GM19238 (cell line): ENCODE measurements around the gene ATR.
A peak's percentile ranks its signal among the peaks of the same experiment; 100 is the strongest.
"Not testable (repeated sequence)": the region's sequence is repeated elsewhere in the genome, so short reads cannot be mapped to it uniquely, and the experiment has no call there.

Experiments used
- DNase-seq: peaks from one replicate; pipeline ENCODE4 v3.0.0; 2011; ENCODE audit warnings: low spot score; ENCODE audit not compliant: insufficient read length

Gene ATR

DNA sequence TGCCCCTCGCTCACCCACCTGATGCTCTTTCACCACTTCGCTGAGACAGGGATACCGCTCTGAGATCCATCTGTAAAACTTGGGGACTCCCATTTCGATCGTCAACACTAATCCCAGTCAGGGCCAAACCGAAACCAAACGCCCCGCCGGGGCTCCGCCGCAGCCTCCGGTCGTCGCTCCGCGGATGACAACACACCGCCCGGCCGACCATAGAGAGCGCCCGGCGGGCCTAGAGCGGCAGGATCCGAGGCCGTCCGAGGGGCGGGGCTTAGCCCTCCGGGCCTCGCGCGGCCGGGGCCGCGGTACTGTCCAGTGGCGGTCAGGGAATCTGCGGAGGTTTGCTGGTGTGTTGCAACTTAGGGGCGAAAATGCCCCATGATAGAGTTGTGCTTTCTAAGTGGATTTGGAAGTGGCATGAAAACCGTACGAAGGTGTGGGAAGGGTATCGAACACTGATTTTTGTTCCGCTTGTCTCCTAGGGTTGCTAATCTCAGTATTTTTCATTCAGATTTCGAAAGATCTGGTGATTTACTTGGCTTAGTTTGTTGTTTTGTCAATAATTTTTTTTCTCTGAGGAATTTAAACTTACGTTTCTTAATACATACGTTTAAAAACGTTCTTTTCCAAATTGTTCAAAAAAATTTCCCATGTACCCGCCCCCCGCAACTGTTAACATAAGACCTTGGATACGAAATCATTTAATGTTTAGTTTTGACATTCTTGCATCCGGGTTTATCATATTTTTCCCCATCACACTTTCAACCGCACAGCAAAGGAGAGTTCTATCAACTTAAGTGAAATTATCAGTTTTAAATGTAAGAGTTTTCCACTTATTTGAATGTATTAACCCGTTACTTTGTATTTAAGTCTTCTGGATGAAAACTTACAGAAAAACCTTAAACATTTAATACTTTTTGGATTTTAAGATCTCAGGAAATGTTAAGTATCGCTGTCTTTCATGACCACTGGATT is 130.4 kb downstream of the ATR start, which contains the start of gene XRN1:
TSS of gene XRN1 (minus strand) at position 186 of the 972 bp plus-strand sequence. CDS start at position 93, 93 bp downstream.
- peak; percentile 97 for DNase-seq

DNA sequence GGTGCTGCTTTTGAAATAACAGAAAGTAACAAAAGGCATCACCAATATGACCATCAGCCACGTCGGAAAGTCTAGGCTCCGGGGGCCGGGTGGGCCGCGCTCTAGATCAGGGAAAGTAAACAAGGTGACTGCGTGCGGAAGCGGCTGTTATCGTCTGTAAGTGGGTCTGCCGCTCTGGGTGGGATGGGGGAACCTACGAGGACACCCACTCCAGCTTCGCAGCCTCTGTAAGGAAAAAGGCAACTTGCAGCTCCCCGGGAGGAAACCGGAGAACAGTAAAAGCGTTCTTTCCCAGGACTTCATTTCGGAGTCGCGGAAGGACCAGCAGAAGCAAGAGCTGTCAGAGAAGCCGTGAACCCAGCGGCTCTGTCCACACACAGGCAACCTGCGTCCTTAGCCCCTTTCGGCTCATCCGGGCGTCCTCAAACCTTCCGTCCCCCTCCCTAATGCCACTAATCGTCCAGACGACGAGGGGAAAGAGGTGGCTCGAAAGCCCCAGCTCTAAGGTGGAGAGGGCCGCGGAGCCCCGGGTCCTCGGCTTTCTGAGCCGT is 131.2 kb downstream of the ATR start:
- no peak for DNase-seq

DNA sequence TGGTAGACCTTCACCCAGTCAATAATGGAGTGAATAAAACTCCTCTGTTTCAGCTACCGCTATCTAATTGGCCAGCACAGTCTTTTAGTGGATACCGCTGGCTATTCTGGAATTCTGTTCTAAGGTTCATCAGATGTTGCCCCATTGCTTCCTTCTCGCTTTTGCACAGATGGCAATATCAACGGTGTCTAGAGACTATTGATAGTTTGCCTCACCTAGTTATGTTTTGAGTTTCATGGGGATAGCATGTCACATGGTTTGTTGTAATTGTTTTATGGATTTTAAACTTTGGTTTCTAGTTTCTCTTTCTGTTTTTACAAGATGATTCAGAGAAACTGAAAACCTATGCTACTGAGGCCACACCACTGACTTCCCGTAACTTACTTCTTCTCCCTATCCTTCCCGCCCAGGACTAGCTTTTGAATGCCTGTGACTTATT is 132.7 kb downstream of the ATR start:
- peak; percentile 30 for DNase-seq

DNA sequence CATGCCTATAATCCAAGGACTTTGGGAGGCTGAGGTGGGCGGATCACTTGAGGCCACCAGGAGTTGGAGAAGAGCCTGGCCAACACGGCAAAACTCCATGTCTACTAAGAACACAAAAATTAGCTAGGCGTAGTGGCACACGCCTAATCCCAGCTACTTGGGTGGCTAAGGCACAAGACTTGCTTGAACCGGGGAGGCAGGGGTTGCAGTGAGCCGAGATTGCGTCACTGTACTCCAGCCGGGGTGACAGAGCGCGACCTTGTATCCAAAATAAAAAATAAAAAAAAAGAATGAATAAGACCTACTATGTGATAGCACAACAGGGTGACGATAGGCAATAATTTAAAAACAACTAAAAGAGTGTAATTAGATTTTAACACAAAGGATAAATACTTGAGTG is 134.2 kb downstream of the ATR start:
- DNase-seq = no peak

DNA sequence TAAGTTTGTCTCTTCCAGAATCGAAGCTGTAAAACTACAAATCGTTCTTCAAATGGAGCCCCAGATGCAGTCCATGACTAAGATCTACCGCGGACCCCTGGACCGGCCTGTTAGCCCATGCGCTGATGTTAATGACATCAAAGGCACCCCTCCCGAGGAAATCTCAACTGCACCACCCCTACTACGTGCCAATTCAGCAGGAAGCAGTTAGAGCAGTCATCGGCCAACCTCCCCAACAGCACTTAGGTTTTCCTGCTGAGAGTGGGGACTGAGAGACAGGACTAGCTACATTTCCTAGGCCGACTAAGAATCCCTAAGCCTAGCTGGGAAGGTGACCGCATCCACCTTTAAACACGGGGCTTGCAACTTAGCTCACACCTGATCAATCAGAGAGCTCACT is 135.5 kb downstream of the ATR start:
- DNase-seq = not testable (repeated sequence)

DNA sequence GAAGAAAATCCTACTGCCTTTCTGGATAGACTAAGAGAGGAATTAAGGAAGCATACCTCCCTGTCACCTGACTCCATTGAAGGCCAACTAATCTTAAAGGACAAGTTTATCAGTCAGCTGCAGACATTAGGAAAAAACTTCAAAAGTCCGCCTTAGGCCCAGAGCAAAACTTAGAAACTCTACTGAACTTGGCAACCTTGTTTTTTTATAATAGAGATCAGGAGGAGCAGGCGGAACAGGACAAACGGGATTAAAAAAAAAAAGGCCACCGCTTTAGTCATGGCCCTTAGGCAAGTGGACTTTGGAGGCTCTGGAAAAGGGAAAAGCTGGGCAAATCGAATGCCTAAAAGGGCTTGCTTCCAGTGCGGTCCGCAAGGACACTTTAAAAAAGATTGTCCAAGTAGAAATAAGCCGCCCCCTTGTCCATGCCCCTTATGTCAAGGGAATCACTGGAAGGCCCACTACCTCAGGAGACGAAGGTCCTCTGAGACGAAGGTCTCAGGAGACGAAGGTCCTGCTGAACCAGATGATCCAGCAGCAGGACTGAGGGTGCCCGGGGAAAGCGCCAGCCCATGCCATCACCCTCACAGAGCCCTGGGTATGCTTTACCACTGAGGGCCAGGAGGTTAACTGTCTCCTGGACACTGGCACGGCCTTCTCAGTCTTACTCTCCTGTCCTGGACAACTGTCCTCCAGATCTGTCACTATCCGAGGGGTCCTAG is 138.9 kb downstream of the ATR start:
- DNase-seq = not testable (repeated sequence)

DNA sequence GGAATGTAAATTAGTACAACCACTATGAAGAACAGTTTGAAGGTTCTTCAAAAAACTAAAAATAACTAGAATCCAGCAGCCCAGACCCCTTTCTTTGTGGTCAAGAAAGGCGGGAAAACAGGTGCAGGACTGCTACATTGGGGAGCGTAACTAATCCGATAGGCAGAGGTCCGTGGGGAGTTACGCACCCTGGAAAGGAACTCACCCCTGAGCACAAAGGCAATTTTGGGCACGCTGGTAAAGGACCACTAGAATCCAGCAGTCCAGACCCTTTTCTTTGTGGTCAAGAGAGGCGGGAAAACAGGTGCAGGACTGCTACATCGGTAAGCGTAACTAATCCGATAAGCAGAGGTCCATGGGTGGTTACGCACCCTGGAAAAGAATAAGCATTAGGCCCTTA is 140.4 kb downstream of the ATR start:
- not testable (repeated sequence) for DNase-seq

DNA sequence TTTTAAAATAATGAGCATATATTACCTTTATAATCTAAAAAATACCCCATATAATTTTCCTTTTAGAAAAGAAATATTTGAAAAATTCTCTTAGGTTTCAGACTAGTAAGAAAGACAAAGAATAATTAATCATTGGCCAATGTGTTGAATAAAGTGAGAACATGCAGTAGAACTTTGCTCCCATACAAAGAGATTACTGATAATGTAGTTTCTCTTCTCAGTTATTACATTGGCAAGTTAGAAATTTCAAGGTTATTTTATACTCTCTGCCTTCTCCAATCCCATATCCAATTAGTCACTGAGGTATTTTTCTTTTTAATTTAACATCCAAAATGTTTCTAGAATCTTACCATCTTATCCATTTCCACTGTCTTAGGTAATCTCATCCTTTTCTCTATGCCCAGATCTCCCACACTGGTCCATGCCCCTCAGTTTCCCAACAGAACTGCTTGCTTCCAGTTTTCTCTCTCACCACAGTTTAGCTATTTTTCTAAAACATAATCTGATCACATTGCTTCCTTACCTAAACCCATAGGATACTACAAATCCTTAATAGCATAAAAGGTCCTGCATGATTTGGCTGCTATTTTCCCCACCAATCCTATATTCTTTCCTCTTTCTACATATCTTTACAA is 141.5 kb downstream of the ATR start:
- no peak for DNase-seq

DNA sequence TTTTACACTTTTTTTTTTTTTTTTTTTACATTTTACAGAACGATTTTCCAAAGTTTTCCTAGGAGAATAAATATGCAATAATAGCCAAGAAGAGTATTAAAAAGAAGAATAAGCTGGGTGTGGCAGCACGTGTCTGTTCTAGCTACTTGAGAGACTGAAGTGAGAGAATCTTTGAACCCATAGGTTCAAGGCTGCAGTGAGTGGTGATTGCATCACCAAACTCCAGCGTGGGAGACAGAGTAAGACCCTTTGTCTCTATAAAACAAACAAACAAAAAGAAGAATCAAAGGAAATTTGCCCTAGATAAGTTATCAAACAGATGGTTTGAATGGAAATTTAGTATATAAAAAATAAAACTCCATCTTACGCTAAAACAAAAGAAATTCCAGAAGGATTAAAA is 144.0 kb downstream of the ATR start:
- DNase-seq = no peak

DNA sequence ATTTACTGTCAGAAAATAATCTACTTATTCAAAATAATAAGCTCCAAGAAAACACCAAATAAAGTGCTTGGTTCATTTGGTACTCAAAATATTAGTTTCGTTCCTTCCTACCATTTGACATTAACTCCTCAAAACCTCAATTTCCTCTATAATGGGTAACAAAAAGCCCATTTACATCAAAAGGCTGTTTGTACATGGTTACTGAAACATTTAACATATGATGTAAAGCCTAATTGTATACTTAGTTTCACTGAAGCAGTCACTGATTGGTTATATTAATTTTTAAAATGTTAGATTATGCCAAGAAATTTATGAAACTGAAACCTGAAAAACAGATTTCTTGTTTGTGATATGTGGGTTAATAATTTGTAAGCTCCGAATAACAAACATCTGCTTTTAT is 145.4 kb downstream of the ATR start:
- DNase-seq = no peak

DNA sequence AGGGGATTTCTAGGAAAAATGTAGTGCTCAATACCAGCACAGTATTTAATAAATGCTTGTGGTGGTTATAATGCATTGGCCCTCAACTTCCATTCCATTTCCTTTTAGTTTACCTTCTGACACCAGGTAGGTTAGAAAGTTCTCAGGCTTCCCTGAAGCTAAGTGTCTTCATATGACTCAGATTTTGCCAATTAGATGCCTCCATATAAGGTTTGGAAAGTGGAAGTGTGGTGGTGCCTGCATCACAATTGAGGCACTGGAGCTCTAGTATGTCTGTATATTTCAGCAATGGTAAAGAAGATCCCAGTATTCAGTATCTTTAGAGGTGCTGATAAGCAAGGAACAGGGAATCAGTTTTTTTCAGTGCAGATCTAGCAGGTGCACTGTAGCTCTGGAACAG is 149.0 kb downstream of the ATR start:
- DNase-seq = no peak

DNA sequence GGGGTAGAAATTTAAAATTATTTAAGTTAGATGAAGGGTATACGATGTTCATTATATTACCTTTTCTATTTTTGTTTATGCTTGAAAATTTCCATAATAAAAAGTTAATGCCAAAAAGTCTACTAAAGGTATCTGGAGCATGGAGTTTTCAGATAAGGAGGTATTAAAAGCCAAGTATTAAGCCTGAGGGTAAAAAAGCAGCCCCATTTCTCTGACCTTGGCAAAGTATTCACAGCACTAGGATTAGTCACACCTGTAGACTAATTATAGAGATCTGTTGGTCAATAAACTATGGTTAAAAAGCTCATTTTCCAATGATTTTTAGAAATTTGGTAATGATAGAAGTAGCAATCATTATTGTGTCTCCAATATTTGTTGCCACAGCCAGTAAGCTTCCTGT is 153.8 kb downstream of the ATR start:
- no peak for DNase-seq

DNA sequence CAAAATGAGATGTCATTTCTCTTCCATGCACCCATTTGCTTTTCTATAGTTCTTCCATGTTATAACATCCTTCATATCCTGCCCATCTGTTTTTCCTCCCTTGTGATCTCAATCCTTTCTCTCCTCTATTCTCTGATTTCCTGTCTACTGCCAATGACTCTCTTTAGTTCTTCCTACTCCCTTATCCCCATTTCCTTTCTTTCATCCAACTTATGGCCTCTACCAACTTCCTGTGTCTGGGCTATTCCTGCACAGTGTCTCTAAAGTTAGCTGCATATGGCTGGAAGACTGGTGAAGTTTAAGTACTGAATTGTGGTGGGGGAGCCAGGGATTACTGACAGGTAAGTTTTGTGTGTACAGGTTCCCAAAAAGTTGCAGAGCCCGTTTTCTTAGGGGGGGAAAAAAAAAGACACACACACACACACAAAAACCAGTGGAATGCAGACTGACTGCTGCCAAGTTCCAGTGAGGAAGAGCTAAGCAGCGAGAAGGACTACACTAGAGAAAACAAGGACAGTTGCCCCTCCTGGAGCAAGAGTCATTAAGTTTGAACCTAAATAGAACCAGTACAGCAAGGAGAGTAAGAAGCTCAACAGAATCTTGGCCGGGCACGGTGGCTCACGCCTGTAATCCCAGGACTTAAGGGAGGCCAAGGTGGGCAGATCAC is 159.5 kb downstream of the ATR start:
- DNase-seq = no peak

DNA sequence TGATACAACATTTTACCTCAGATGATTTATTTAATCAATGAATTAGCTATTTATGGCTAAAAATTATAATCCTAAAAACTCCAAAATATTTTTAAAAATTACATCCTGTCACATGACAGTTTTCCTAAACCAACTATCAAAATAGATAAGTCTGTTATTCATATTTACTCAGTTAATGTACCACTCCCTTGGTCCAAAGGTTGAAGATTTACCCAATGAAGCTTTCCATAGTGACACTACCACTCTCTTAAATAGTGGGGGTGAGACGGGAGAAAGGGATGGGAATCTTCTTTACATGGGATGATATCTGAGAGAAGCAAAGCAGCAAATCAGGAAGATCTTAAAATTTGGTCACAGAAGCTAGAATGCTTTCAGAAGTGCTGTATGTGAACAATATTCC is 161.2 kb downstream of the ATR start:
- DNase-seq = no peak

DNA sequence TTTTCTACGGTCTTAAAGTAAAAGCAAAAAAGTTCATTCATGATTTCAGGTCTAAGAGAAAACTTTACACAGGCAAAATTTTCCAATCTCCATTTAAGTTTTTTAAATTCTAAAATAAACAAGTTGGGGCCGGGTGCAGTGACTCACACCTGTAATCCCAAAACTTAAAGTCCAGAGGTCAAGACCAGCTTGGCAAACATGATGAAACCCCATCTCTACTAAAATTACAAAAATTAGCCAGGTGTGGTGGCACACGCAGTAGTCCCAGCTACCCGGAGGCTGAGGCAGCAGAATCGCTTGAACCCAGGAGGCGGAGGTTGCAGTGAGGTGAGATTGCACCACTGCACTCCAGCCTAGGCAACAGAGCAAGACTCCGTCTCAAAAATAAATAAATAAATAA is 178.0 kb downstream of the ATR start:
- not testable (repeated sequence) for DNase-seq
